PC-3 (cell line): ENCODE measurements around the gene TENM4. TPM values are rescaled to one million over a fixed set of nuclear protein-coding genes. Genes with fewer than 3 reads are reported as not detected.

Source experiments
- ATAC-seq: fragments of 200-7000 bp; cut with Tn5 transposase; 2 replicates; pipeline ENCODE4 v1.9.1; 2020; ENCODE audit warnings: mild to moderate bottlenecking, moderate library complexity
- BruUV-seq: library from RNA; stranded (reverse); fragments of 400-500 nt; replicated peaks from 2 replicates; lab custom pipeline; 2021; lab: Mats Ljungman, UMichigan
- CTCF ChIA-PET: fragments of 300-600 bp; sonication (Branson Sonifier 250); formaldehyde crosslinking; loops from one replicate; lab custom pipeline; 2022; ENCODE audit warnings: antibody characterized with exemption; lab: Charles Lee
- POLR2A ChIA-PET: fragments of 300-600 bp; sonication (Branson Sonifier 250); formaldehyde crosslinking; loops from one replicate; lab custom pipeline; 2022; ENCODE audit warnings: antibody characterized with exemption; ENCODE audit not compliant: unreplicated experiment; lab: Charles Lee
- DNase-seq: peaks from one replicate; pipeline ENCODE4 v3.0.0-alpha.2; 2015
- H2AFZ ChIP-seq: fragments of 300-600 bp; sonication (generic); 2 replicates; pipeline ENCODE4 v1.6.0; 2016; ENCODE audit warnings: antibody characterized with exemption, low read length
- H3F3A ChIP-seq: fragments of 300-600 bp; sonication (generic); one replicate; pipeline ENCODE4 v1.6.0; 2017; ENCODE audit warnings: antibody characterized with exemption, low read length, control low read depth, mild to moderate bottlenecking; ENCODE audit not compliant: unreplicated experiment
- H3K27ac ChIP-seq: fragments of 300-600 bp; sonication (generic); 2 replicates; pipeline ENCODE4 v1.5.1; 2016; ENCODE audit warnings: mild to moderate bottlenecking, low read length
- H3K27me3 ChIP-seq: fragments of 300-600 bp; sonication (generic); 2 replicates; pipeline ENCODE4 v1.6.1; 2016; ENCODE audit warnings: low read length, mixed read lengths
- H3K36me3 ChIP-seq: fragments of 300-600 bp; sonication (generic); 2 replicates; pipeline ENCODE4 v1.6.1; 2016; ENCODE audit warnings: low read depth, mixed run types, low read length, mixed read lengths
- H3K4me1 ChIP-seq: fragments of 300-600 bp; sonication (generic); 2 replicates; pipeline ENCODE4 v1.5.1; 2016; ENCODE audit warnings: low read length; ENCODE audit not compliant: insufficient read depth
- H3K4me2 ChIP-seq: fragments of 300-600 bp; sonication (generic); 2 replicates; pipeline ENCODE4 v1.6.0; 2016; ENCODE audit warnings: low read length
- H3K4me3 ChIP-seq: fragments of 300-600 bp; sonication (generic); 2 replicates; pipeline ENCODE4 v1.5.1; 2016; ENCODE audit warnings: mild to moderate bottlenecking, low read length, mixed read lengths
- H3K79me2 ChIP-seq: fragments of 300-600 bp; sonication (generic); 2 replicates; pipeline ENCODE4 v1.6.1; 2017; ENCODE audit warnings: low read length, mixed read lengths
- H3K9ac ChIP-seq: fragments of 300-600 bp; sonication (generic); 2 replicates; pipeline ENCODE4 v1.6.0; 2016; ENCODE audit warnings: mild to moderate bottlenecking, low read length
- H3K9me2 ChIP-seq: fragments of 300-600 bp; sonication (generic); replicated peaks from 2 replicates; pipeline ENCODE4 v1.6.1; 2016; ENCODE audit warnings: mixed run types, low read length, mixed read lengths
- H3K9me3 ChIP-seq: fragments of 300-600 bp; sonication (generic); 2 replicates; pipeline ENCODE4 v1.6.1; 2016; ENCODE audit warnings: low read length, mixed read lengths
- H4K20me1 ChIP-seq: fragments of 300-600 bp; sonication (generic); 2 replicates; pipeline ENCODE4 v1.6.1; 2016; ENCODE audit warnings: low read length, mixed read lengths
- EZH2 ChIP-seq: fragments of 300-600 bp; sonication (generic); IDR thresholded peaks from one replicate; pipeline ENCODE4 v1.6.1; 2017; ENCODE audit warnings: antibody characterized with exemption, mild to moderate bottlenecking, low read length; ENCODE audit not compliant: unreplicated experiment
- EZH2phosphoT487 ChIP-seq: fragments of 300-600 bp; sonication (generic); IDR thresholded peaks from 2 replicates; pipeline ENCODE4 v1.6.1; 2018; ENCODE audit warnings: mild to moderate bottlenecking, antibody characterized with exemption, low read length, borderline replicate concordance
- intact Hi-C: fragments of 100-400 bp; cut with micrococcal nuclease; formaldehyde crosslinking; loops from 2 replicates; pipeline ENCODE4 v1.9.0; 2023
- total RNA-seq: library from RNA; depleted of rRNA; stranded (reverse); fragments of >200 nt; gene quantifications from 2 replicates; pipeline ENCODE4 v1.2.3, GENCODE V29; 2014
- TF ChIP-seq, protein P1 (sequence below): fragments of 300-600 bp; sonication (generic); conservative IDR thresholded peaks from 2 replicates; pipeline ENCODE4 v1.5.1; 2017; ENCODE audit warnings: antibody characterized with exemption, low read depth, mild to moderate bottlenecking, low read length

The TENM4 gene
- total RNA-seq, 1 experiment from 2014 or later: 19.7 TPM

DNA sequence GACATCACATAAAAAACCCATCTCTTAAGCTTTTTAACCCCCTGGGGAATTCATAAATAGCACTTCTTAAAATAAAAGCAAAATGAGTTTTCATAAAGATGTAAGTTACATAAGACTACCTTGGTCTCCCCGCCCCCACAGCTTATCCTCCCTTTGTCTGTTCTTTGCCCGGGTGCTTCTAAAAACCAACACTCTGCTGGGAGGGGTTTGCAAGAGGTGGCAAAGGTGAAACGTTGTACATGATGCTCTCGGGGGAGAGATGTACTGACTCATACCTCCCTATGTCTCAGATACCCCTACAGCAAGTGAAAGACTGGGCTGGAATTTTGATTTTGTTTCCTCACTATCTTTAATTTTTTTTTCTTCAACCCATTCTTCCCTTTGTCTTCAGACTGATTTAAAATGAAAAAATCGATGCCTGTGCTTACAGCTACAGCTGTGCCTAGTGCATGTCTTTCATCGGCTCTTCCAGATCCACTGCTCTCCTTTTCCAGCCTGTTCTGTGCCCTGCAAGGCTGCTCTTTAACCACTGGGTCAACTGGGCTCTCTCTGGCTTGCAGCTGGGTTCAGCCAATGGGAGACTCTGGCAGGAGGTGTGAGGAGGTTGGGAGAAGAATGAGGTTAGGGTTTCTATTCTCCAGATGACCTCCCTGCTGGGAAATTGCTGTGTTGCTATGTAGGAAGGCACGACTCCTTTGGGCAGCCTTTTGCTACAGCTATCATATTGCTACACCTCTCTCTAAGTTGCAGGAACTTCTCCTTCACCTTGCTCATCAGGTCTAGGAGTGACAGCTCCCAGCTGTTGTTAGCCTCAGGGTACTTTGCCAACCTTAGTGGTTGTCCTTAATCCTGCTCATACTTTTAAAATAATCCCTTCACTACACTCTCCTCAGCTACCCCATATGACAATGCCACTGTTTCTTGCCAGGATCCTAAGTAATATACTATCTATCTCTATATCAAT lies 266.5 kb downstream of the TENM4 start:
- DNase-seq: no peak
- TF ChIP-seq, protein P1, sequence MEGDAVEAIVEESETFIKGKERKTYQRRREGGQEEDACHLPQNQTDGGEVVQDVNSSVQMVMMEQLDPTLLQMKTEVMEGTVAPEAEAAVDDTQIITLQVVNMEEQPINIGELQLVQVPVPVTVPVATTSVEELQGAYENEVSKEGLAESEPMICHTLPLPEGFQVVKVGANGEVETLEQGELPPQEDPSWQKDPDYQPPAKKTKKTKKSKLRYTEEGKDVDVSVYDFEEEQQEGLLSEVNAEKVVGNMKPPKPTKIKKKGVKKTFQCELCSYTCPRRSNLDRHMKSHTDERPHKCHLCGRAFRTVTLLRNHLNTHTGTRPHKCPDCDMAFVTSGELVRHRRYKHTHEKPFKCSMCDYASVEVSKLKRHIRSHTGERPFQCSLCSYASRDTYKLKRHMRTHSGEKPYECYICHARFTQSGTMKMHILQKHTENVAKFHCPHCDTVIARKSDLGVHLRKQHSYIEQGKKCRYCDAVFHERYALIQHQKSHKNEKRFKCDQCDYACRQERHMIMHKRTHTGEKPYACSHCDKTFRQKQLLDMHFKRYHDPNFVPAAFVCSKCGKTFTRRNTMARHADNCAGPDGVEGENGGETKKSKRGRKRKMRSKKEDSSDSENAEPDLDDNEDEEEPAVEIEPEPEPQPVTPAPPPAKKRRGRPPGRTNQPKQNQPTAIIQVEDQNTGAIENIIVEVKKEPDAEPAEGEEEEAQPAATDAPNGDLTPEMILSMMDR: no peak
- TF ChIP-seq EZH2: no peak
- no peak for TF ChIP-seq EZH2phosphoT487
- POLR2A ChIA-PET: no interaction called here

DNA sequence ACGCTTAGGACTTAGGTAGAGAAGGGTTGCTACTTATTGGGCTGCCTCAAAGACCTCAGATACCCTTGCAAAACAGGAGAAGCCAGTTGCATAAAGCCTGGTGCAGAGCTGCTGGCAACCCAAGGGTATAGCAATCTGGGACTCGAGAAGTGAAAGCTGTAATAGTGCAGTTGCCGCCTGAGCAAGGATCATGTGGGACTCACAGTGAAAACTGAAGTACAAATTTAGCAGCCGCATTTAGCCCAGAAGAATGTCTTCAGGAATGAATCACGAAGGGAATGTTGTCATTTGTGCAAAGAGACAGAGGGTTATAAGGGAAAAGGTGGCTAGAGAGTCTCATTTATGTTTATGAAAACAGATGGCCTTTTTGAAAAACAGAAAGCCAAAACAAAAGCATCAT lies 267.2 kb downstream of the TENM4 start:
- no peak for ATAC-seq
- CTCF ChIA-PET: no interaction called here
- POLR2A ChIA-PET: no interaction called here

More for the DNA sequence above, 266.5 kb downstream of the TENM4 start:
- no peaks in the 10 kb centered on the region for H3F3A ChIP-seq
- no peaks in the 10 kb centered on the region for H3K9me3 ChIP-seq
- intact Hi-C loops: no loop called here
- no peak overlapping the region for H3K4me3 ChIP-seq
- no peak overlapping the region for H3K27ac ChIP-seq
- H3K4me2 ChIP-seq: no peak overlapping the region
- no peak overlapping the region for H2AFZ ChIP-seq
- H3K36me3 ChIP-seq: no peaks in the 10 kb centered on the region
- no peaks in the 10 kb centered on the region for H3K9me2 ChIP-seq
- no peaks in the 10 kb centered on the region for H3K4me1 ChIP-seq
- no TSS peak for BruUV-seq
- H3K27me3 ChIP-seq: peaks cover 68% of the 10 kb centered on the region
- CTCF ChIA-PET: no interaction called here
- no peak for ATAC-seq
- no peaks in the 10 kb centered on the region for H3K79me2 ChIP-seq
- H3K9ac ChIP-seq: no peak overlapping the region
- no peaks in the 10 kb centered on the region for H4K20me1 ChIP-seq

More for the DNA sequence above, 267.2 kb downstream of the TENM4 start:
- H2AFZ ChIP-seq: no peak overlapping the region
- no peaks in the 10 kb centered on the region for H3K9me3 ChIP-seq
- H3K36me3 ChIP-seq: no peaks in the 10 kb centered on the region
- no peak overlapping the region for H3K4me3 ChIP-seq
- peaks cover 61% of the 10 kb centered on the region for H3K27me3 ChIP-seq
- H4K20me1 ChIP-seq: no peaks in the 10 kb centered on the region
- no peaks in the 10 kb centered on the region for H3K79me2 ChIP-seq
- intact Hi-C loops: no loop called here
- H3K9ac ChIP-seq: no peak overlapping the region
- no peak overlapping the region for H3K4me2 ChIP-seq
- H3F3A ChIP-seq: no peaks in the 10 kb centered on the region
- H3K9me2 ChIP-seq: no peaks in the 10 kb centered on the region
- no peaks in the 10 kb centered on the region for H3K4me1 ChIP-seq
- no TSS peak for BruUV-seq
- H3K27ac ChIP-seq: no peak overlapping the region
- DNase-seq: peak; percentile 17
- no peak for TF ChIP-seq EZH2phosphoT487
- no peak for TF ChIP-seq EZH2
- TF ChIP-seq, protein P1: no peak
